Liver (tissue), 3 donors: ENCODE results near the gene SLIT3.

Experiments
- CTCF ChIP-seq: fragments of 150-350 bp; IDR thresholded peaks from 2 replicates; pipeline ENCODE4 v1.5.1; 2017; ENCODE audit warnings: improper control_type of control experiment, low read depth, low read length; ENCODE audit not compliant: missing input control
- GABPA ChIP-seq, 2 donors: IDR thresholded peaks in 1 of 2; conservative IDR thresholded peaks in 1 of 2; 2 replicates each; pipeline ENCODE4 v1.6.1; 2016; ENCODE audit warnings: antibody characterized with exemption in 2 of 2, mild to moderate bottlenecking in 1 of 2, moderate library complexity in 1 of 2
- HNF4G ChIP-seq: IDR thresholded peaks from 2 replicates; pipeline ENCODE4 v1.6.1; 2016; ENCODE audit warnings: antibody characterized with exemption
- MAX ChIP-seq: IDR thresholded peaks from 2 replicates; pipeline ENCODE4 v1.6.1; 2016; ENCODE audit warnings: antibody characterized with exemption
- RAD21 ChIP-seq, 2 donors: IDR thresholded peaks; 2 replicates each; pipeline ENCODE4 v1.6.1; 2016; ENCODE audit warnings: antibody characterized with exemption in 2 of 2, mild to moderate bottlenecking in 2 of 2
- RXRA ChIP-seq, 2 donors: IDR thresholded peaks; 2 replicates each; pipeline ENCODE4 v1.6.1; 2017 to 2018; ENCODE audit warnings: antibody characterized with exemption in 2 of 2, mild to moderate bottlenecking in 1 of 2
- TAF1 ChIP-seq: conservative IDR thresholded peaks from 2 replicates; pipeline ENCODE4 v1.6.1; 2016; ENCODE audit warnings: antibody characterized with exemption, mild to moderate bottlenecking
- TF ChIP-seq, protein P1 (sequence below): IDR thresholded peaks from 2 replicates; pipeline ENCODE4 v1.6.1; 2016; ENCODE audit warnings: antibody characterized with exemption, mild to moderate bottlenecking
- TF ChIP-seq, protein P2 (sequence below): IDR thresholded peaks from 2 replicates; pipeline ENCODE4 v1.6.1; 2016; ENCODE audit warnings: antibody characterized with exemption
- donor health status: healthy.
- donor health status: healthy.

GRCh38 chr5:169173372-169173771 is 127.6 kb downstream of the SLIT3 start:
- TF ChIP-seq CTCF (no peak), RXRA (IDR thresholded peaks at IDR 0.05) (no peak), HNF4G (no peak), MAX (no peak), GABPA (IDR thresholded peaks at IDR 0.05 in 1 of 2, conservative IDR thresholded peaks at IDR 0.05 in 1 of 2) (no peak), RAD21 (IDR thresholded peaks at IDR 0.05) (no peak), TAF1 (no peak)
- TF ChIP-seq, protein P1, sequence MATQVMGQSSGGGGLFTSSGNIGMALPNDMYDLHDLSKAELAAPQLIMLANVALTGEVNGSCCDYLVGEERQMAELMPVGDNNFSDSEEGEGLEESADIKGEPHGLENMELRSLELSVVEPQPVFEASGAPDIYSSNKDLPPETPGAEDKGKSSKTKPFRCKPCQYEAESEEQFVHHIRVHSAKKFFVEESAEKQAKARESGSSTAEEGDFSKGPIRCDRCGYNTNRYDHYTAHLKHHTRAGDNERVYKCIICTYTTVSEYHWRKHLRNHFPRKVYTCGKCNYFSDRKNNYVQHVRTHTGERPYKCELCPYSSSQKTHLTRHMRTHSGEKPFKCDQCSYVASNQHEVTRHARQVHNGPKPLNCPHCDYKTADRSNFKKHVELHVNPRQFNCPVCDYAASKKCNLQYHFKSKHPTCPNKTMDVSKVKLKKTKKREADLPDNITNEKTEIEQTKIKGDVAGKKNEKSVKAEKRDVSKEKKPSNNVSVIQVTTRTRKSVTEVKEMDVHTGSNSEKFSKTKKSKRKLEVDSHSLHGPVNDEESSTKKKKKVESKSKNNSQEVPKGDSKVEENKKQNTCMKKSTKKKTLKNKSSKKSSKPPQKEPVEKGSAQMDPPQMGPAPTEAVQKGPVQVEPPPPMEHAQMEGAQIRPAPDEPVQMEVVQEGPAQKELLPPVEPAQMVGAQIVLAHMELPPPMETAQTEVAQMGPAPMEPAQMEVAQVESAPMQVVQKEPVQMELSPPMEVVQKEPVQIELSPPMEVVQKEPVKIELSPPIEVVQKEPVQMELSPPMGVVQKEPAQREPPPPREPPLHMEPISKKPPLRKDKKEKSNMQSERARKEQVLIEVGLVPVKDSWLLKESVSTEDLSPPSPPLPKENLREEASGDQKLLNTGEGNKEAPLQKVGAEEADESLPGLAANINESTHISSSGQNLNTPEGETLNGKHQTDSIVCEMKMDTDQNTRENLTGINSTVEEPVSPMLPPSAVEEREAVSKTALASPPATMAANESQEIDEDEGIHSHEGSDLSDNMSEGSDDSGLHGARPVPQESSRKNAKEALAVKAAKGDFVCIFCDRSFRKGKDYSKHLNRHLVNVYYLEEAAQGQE: no peak
- TF ChIP-seq, protein P2, sequence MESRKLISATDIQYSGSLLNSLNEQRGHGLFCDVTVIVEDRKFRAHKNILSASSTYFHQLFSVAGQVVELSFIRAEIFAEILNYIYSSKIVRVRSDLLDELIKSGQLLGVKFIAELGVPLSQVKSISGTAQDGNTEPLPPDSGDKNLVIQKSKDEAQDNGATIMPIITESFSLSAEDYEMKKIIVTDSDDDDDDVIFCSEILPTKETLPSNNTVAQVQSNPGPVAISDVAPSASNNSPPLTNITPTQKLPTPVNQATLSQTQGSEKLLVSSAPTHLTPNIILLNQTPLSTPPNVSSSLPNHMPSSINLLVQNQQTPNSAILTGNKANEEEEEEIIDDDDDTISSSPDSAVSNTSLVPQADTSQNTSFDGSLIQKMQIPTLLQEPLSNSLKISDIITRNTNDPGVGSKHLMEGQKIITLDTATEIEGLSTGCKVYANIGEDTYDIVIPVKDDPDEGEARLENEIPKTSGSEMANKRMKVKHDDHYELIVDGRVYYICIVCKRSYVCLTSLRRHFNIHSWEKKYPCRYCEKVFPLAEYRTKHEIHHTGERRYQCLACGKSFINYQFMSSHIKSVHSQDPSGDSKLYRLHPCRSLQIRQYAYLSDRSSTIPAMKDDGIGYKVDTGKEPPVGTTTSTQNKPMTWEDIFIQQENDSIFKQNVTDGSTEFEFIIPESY: no peak
